ENCODE measurements around the gene OR2H2. TPM values are rescaled to one million over a fixed set of nuclear protein-coding genes. Genes with fewer than 3 reads are reported as not detected.

Gene OR2H2
- total and polyA plus RNA-seq, 4 donors: not detected

DNA sequence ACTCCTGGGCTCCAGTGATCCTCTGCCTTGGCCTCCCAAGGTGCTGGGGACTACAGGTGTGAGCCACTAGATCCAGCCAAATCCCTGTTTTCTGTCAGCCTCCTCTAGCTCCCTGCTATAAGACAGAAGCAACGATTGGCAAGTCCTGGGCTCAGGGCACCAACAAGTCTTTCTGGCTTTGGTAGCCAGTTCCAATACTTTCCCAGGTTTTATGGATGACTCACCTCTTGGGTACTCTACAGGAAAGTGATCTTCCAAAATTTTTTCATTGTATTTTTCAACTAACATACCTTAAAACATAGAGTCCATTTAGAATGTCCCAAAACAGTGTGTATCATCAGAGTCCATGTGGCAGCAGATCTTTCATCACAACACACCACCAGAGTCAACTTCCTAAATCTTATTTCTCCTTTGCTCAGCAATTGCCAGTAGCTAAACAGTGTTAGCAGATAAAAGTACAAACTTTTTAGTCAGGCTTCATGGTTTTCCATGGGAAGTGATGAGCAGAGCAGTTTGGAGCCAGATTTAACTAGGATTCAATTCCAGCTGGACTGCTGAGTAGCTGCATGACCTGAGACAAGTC lies 34.7 kb downstream of the OR2H2 start:
- TF ChIP-seq FOXA2 (IDR thresholded peaks at IDR 0.05): no peak
- TF ChIP-seq GABPA (IDR thresholded peaks at IDR 0.05 in 1 of 2, conservative IDR thresholded peaks at IDR 0.05 in 1 of 2): no peak
- TF ChIP-seq SP1 (IDR thresholded peaks at IDR 0.05): no peak
- TF ChIP-seq HNF4A (conservative IDR thresholded peaks at IDR 0.05): no peak
- TF ChIP-seq YY1 (IDR thresholded peaks at IDR 0.05): no peak
- no peak for TF ChIP-seq MAX (IDR thresholded peaks at IDR 0.05)
- no peak overlapping the region for H3K4me3 ChIP-seq (ENCODE audit: low read depth in 1 of 3, low read length in 3 of 3)
- H3K27ac ChIP-seq (ENCODE audit: low read depth in 1 of 2, low read length in 2 of 2): no peak overlapping the region
- H3K9ac ChIP-seq (ENCODE audit: low read depth in 1 of 2, low read length in 2 of 2): no peak overlapping the region
- no peak for DNase-seq (ENCODE audit: low spot score)
- WGBS: 64% methylated on average over 1 of the region's 1 CpG
- no peaks in the 10 kb centered on the region for H3K4me1 ChIP-seq (ENCODE audit: control insufficient read depth in 4 of 4, insufficient read depth in 4 of 4, low read length in 3 of 4)
- H3K9me3 ChIP-seq (ENCODE audit: control insufficient read depth in 4 of 4, low read length in 3 of 4): no peaks in the 10 kb centered on the region
- H3K27me3 ChIP-seq (ENCODE audit: control insufficient read depth in 4 of 4, insufficient read depth in 4 of 4, low read length in 3 of 4): no peaks in the 10 kb centered on the region
- no peaks in the 10 kb centered on the region for H3K36me3 ChIP-seq (ENCODE audit: control insufficient read depth in 4 of 4, insufficient read depth in 3 of 4, low read depth in 1 of 4, low read length in 3 of 4)

- TF ChIP-seq MAX (IDR thresholded peaks at IDR 0.05) (no peak), HNF4A (conservative IDR thresholded peaks at IDR 0.05) (no peak), JUND (IDR thresholded peaks at IDR 0.05) (no peak), SP1 (IDR thresholded peaks at IDR 0.05) (no peak), TAF1 (conservative IDR thresholded peaks at IDR 0.05) (no peak), NR2F2 (IDR thresholded peaks at IDR 0.05) (no peak), HNF4G (IDR thresholded peaks at IDR 0.05) (no peak), ZBTB33 (IDR thresholded peaks at IDR 0.05) (no peak), GABPA (IDR thresholded peaks at IDR 0.05 in 1 of 2, conservative IDR thresholded peaks at IDR 0.05 in 1 of 2) (no peak), REST (IDR thresholded peaks at IDR 0.05) (no peak), FOXA1 (IDR thresholded peaks at IDR 0.05) (no peak), RXRA (IDR thresholded peaks at IDR 0.05) (no peak), FOXA2 (IDR thresholded peaks at IDR 0.05) (no peak), RAD21 (IDR thresholded peaks at IDR 0.05) (no peak), YY1 (IDR thresholded peaks at IDR 0.05) (no peak)
- TF ChIP-seq, protein P1, sequence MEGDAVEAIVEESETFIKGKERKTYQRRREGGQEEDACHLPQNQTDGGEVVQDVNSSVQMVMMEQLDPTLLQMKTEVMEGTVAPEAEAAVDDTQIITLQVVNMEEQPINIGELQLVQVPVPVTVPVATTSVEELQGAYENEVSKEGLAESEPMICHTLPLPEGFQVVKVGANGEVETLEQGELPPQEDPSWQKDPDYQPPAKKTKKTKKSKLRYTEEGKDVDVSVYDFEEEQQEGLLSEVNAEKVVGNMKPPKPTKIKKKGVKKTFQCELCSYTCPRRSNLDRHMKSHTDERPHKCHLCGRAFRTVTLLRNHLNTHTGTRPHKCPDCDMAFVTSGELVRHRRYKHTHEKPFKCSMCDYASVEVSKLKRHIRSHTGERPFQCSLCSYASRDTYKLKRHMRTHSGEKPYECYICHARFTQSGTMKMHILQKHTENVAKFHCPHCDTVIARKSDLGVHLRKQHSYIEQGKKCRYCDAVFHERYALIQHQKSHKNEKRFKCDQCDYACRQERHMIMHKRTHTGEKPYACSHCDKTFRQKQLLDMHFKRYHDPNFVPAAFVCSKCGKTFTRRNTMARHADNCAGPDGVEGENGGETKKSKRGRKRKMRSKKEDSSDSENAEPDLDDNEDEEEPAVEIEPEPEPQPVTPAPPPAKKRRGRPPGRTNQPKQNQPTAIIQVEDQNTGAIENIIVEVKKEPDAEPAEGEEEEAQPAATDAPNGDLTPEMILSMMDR (IDR thresholded peaks at IDR 0.05; ENCODE audit: low read depth, low read length, missing input control): no peak
- TF ChIP-seq, protein P2, sequence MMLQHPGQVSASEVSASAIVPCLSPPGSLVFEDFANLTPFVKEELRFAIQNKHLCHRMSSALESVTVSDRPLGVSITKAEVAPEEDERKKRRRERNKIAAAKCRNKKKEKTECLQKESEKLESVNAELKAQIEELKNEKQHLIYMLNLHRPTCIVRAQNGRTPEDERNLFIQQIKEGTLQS (IDR thresholded peaks at IDR 0.05): no peak
- Histone ChIP-seq H3K9me3 (ENCODE audit: control insufficient read depth in 4 of 4, low read length in 3 of 4) (no peaks in the 10 kb centered on the region), H3K4me1 (ENCODE audit: control insufficient read depth in 4 of 4, insufficient read depth in 4 of 4, low read length in 3 of 4) (no peaks in the 10 kb centered on the region), H3K4me3 (ENCODE audit: low read depth in 1 of 3, low read length in 3 of 3) (no peak overlapping the region), H3K27ac (ENCODE audit: low read depth in 1 of 2, low read length in 2 of 2) (no peak overlapping the region), H3K27me3 (ENCODE audit: control insufficient read depth in 4 of 4, insufficient read depth in 4 of 4, low read length in 3 of 4) (no peaks in the 10 kb centered on the region), H3K9ac (ENCODE audit: low read depth in 1 of 2, low read length in 2 of 2) (no peak overlapping the region), H3K36me3 (ENCODE audit: control insufficient read depth in 4 of 4, insufficient read depth in 3 of 4, low read depth in 1 of 4, low read length in 3 of 4) (no peaks in the 10 kb centered on the region)
- no peak for DNase-seq (ENCODE audit: low spot score)
- 62% methylated on average over 4 of the region's 4 CpGs for WGBS
These were observed 35.7 kb downstream of the OR2H2 start for GRCh38 chr6:29620630-29621029.

All from liver (tissue), 9 donors.